CD14-positive monocyte (primary cell): ENCODE measurements around the gene HOXD10. TPM values are rescaled to one million over a fixed set of nuclear protein-coding genes. Genes with fewer than 3 reads are reported as not detected.

Experiments used
- DNase-seq, 3 donors: peaks; one replicate each; pipeline ENCODE4 v3.0.0-alpha.2; 2011 to 2022
- H2AFZ ChIP-seq: 2 replicates; pipeline ENCODE4 v1.6.0; 2012; ENCODE audit warnings: mild to moderate bottlenecking, low read depth, low read length, inconsistent platforms; ENCODE audit not compliant: insufficient read depth, poor library complexity, severe bottlenecking
- H3K27ac ChIP-seq, 2 donors: 1 replicate in 1 of 2; 2 replicates in 1 of 2; pipeline ENCODE4 v1.5.1; 2012 to 2013; ENCODE audit warnings: low read length in 2 of 2, control low read depth in 1 of 2, inconsistent platforms in 1 of 2, low read depth in 1 of 2, mild to moderate bottlenecking in 1 of 2
- H3K27me3 ChIP-seq, 2 donors: one replicate each; pipeline versions ENCODE4 v1.6.0 to v1.6.1; 2011 to 2013; ENCODE audit warnings: low read length in 2 of 2; ENCODE audit not compliant: control insufficient read depth in 2 of 2, insufficient read depth in 2 of 2
- H3K36me3 ChIP-seq, 2 donors: replicated peaks in 1 of 2; 1 replicate in 1 of 2; 2 replicates in 1 of 2; pipeline versions ENCODE4 v1.5.1 to v1.6.1; 2012 to 2013; ENCODE audit warnings: low read length in 2 of 2, control low read depth in 1 of 2, inconsistent platforms in 1 of 2, mild to moderate bottlenecking in 1 of 2; ENCODE audit not compliant: insufficient read depth in 2 of 2, control insufficient read depth in 1 of 2
- H3K4me1 ChIP-seq, 2 donors: 1 replicate in 1 of 2; 2 replicates in 1 of 2; pipeline versions ENCODE4 v1.5.1 to v1.6.1; 2012 to 2013; ENCODE audit warnings: low read length in 2 of 2, control low read depth in 1 of 2, inconsistent platforms in 1 of 2, mild to moderate bottlenecking in 1 of 2, moderate library complexity in 1 of 2; ENCODE audit not compliant: insufficient read depth in 2 of 2, control insufficient read depth in 1 of 2
- H3K4me2 ChIP-seq: replicated peaks from 2 replicates; pipeline ENCODE3; 2012; ENCODE audit warnings: low read length, moderate library complexity, mild to moderate bottlenecking; ENCODE audit not compliant: poor library complexity, severe bottlenecking; ENCODE audit errors: extremely low read depth
- H3K4me3 ChIP-seq, 3 experiments: fragments of 200-600 bp in 1 of 3; sonication (generic) in 1 of 3; replicated peaks in 1 of 3; 1 replicate in 2 of 3; 2 replicates in 1 of 3; pipeline ENCODE4 v1.5.1; 2011 to 2013; ENCODE audit warnings: low read length in 3 of 3, mild to moderate bottlenecking in 3 of 3, control low read depth in 2 of 3, low read depth in 2 of 3, inconsistent platforms in 1 of 3, moderate library complexity in 1 of 3
- H3K79me2 ChIP-seq: 2 replicates; pipeline ENCODE4 v1.6.0; 2012; ENCODE audit warnings: mild to moderate bottlenecking, control low read depth, inconsistent platforms, low read length, moderate library complexity; ENCODE audit not compliant: insufficient read depth
- H3K9ac ChIP-seq: 2 replicates; pipeline ENCODE4 v1.6.0; 2017; ENCODE audit warnings: low read length, mild to moderate bottlenecking; ENCODE audit not compliant: insufficient read depth, poor library complexity, severe bottlenecking
- H3K9me3 ChIP-seq, 2 donors: replicated peaks in 1 of 2; 1 replicate in 1 of 2; 2 replicates in 1 of 2; pipeline versions ENCODE4 v1.5.1 to v1.6.1; 2012 to 2013; ENCODE audit warnings: low read length in 2 of 2, control low read depth in 1 of 2; ENCODE audit not compliant: control insufficient read depth in 1 of 2, insufficient read depth in 1 of 2
- H4K20me1 ChIP-seq: 2 replicates; pipeline ENCODE4 v1.6.0; 2012; ENCODE audit warnings: mild to moderate bottlenecking, low read length, control low read depth, moderate library complexity; ENCODE audit not compliant: insufficient read depth
- H3K27ac Mint-ChIP-seq, 7 donors: one replicate each; pipeline ENCODE4 v1.8.0; 2020; ENCODE audit warnings: mild to moderate bottlenecking in 7 of 7, mixed read lengths in 7 of 7, moderate library complexity in 6 of 7, inconsistent platforms in 2 of 7
- H3K27me3 Mint-ChIP-seq, 3 donors: one replicate each; pipeline ENCODE4 v1.8.0; 2021 to 2022; ENCODE audit warnings: low read depth in 3 of 3, mild to moderate bottlenecking in 3 of 3, mixed read lengths in 3 of 3, moderate library complexity in 3 of 3, inconsistent platforms in 1 of 3
- H3K36me3 Mint-ChIP-seq, 2 donors: one replicate each; pipeline ENCODE4 v1.8.0; 2020; ENCODE audit warnings: mixed read lengths in 2 of 2, inconsistent platforms in 1 of 2, mild to moderate bottlenecking in 1 of 2
- H3K4me1 Mint-ChIP-seq: one replicate; pipeline ENCODE4 v1.8.0; 2020; ENCODE audit warnings: mild to moderate bottlenecking, mixed read lengths
- H3K4me3 Mint-ChIP-seq, 2 donors: one replicate each; pipeline ENCODE4 v1.8.0; 2020; ENCODE audit warnings: mild to moderate bottlenecking in 2 of 2, mixed read lengths in 2 of 2, moderate library complexity in 1 of 2
- H3K9me3 Mint-ChIP-seq, 7 donors: one replicate each; pipeline ENCODE4 v1.8.0; 2020 to 2022; ENCODE audit warnings: mixed read lengths in 7 of 7, mild to moderate bottlenecking in 6 of 7, moderate library complexity in 6 of 7, inconsistent platforms in 2 of 7
- WGBS: methylation state at CpG from one replicate; pipeline ENCODE4 v1.1.5; 2013; ENCODE audit warnings: missing lambda C conversion rate; ENCODE audit not compliant: insufficient coverage; 5-methylcytosine and 5-hydroxymethylcytosine counted together
- intact Hi-C, 2 donors: fragments of 100-400 bp; cut with micrococcal nuclease; formaldehyde crosslinking; loops; one replicate each; pipeline versions ENCODE4 v1.15.0 to v1.15.1; 2023
- polyA plus RNA-seq, 3 donors: library from polyadenylated mRNA; depleted of rRNA in 1 of 3; unstranded in 2 of 3; stranded (reverse) in 1 of 3; fragments of 300-500 nt in 2 of 3; fragments of >200 nt in 1 of 3; fragmentation: Illumina TruSeq in 2 of 3; gene quantifications; 1 replicate in 2 of 3; 2 replicates in 1 of 3; pipeline ENCODE4 v1.2.3, GENCODE V29; 2012 to 2021
- TF ChIP-seq, protein P1 (sequence below): fragments of 200-600 bp; IDR thresholded peaks from one replicate; pipeline ENCODE4 v1.8.0; 2022; ENCODE audit warnings: antibody characterized with exemption, mild to moderate bottlenecking

Gene HOXD10
- polyA plus RNA-seq, 3 donors = not detected

DNA sequence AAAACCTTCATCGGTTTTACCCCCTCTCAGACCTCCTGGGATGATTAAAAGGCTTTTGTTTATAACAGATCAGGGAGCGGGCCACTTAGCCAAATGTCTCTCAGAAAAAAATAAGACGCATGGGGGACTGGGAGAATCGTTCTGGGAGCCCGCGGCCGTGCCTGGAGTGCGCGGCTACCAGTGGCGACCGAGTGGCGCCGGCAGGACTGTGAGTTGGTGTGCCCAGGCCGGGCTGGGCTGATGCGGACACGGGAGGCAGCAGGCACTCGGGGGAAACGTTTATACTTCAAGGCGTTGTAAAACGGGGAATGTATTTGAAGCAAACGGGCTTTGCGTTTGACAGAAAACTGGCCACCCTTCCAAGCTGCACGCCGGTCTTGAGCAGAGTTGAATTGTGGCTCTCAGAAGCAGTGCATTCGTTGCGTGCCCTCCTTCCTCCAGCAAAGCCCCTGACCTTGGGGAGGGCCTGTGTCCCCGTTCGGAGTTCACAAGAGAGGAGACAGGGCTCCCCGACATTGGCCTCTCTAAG is 4.7 kb upstream of the HOXD10 start:
- no peak overlapping the region for H3K9ac ChIP-seq
- peaks cover 3 to 12% of the 10 kb centered on the region in 2 donors for H3K36me3 Mint-ChIP-seq
- H3K27ac Mint-ChIP-seq = no peak overlapping the region
- H3K4me3 Mint-ChIP-seq = peak overlapping the region in 1 of 2 donors; percentile 77
- H3K4me2 ChIP-seq = no peak overlapping the region
- no peak overlapping the region for H3K4me3 ChIP-seq
- H3K9me3 Mint-ChIP-seq = peaks cover 4 to 55% (median 22%) of the 10 kb centered on the region in 7 donors
- H4K20me1 ChIP-seq = no peaks in the 10 kb centered on the region
- H3K9me3 ChIP-seq = peaks cover 4 to 63% of the 10 kb centered on the region in 2 donors
- H3K27me3 Mint-ChIP-seq = peaks cover 91 to 98% (median 93%) of the 10 kb centered on the region in 3 donors
- peaks cover 85 to 95% of the 10 kb centered on the region in 2 donors for H3K27me3 ChIP-seq
- H3K4me1 Mint-ChIP-seq = peaks cover 14% of the 10 kb centered on the region
- TF ChIP-seq, protein P1, sequence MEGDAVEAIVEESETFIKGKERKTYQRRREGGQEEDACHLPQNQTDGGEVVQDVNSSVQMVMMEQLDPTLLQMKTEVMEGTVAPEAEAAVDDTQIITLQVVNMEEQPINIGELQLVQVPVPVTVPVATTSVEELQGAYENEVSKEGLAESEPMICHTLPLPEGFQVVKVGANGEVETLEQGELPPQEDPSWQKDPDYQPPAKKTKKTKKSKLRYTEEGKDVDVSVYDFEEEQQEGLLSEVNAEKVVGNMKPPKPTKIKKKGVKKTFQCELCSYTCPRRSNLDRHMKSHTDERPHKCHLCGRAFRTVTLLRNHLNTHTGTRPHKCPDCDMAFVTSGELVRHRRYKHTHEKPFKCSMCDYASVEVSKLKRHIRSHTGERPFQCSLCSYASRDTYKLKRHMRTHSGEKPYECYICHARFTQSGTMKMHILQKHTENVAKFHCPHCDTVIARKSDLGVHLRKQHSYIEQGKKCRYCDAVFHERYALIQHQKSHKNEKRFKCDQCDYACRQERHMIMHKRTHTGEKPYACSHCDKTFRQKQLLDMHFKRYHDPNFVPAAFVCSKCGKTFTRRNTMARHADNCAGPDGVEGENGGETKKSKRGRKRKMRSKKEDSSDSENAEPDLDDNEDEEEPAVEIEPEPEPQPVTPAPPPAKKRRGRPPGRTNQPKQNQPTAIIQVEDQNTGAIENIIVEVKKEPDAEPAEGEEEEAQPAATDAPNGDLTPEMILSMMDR = no peak
- no peaks in the 10 kb centered on the region for H3K79me2 ChIP-seq
- H3K36me3 ChIP-seq = no peaks in the 10 kb centered on the region
- no peak for DNase-seq
- H2AFZ ChIP-seq = no peak overlapping the region
- no peak overlapping the region for H3K27ac ChIP-seq
- intact Hi-C loops = loop anchor here in 1 of 2 donors (5.0 kb wide), 1 partner anchor 35 kb away; no protein-coding TSS in a partner anchor
- 7% methylated on average over 28 of the region's 29 CpGs for WGBS
- H3K4me1 ChIP-seq = peaks cover 3 to 4% of the 10 kb centered on the region in 2 donors

GRCh38 chr2:176112375-176113302 is 3.9 kb upstream of the HOXD10 start:
- Histone ChIP-seq H3K79me2 (no peaks in the 10 kb centered on the region), H3K36me3 (no peaks in the 10 kb centered on the region), H3K4me2 (no peak overlapping the region), H4K20me1 (no peaks in the 10 kb centered on the region), H3K9ac (no peak overlapping the region), H3K27ac (no peak overlapping the region), H3K9me3 (peaks cover 10 to 66% of the 10 kb centered on the region in 2 donors), H3K4me3 (no peak overlapping the region), H2AFZ (no peak overlapping the region), H3K27me3 (peaks cover 87 to 97% of the 10 kb centered on the region in 2 donors), H3K4me1 (no peaks in the 10 kb centered on the region)
- H3K36me3 Mint-ChIP-seq = peaks cover 5 to 11% of the 10 kb centered on the region in 2 donors
- no peak for DNase-seq
- WGBS = 5% methylated on average over 37 of the region's 40 CpGs
- peaks cover 94 to 100% (median 95%) of the 10 kb centered on the region in 3 donors for H3K27me3 Mint-ChIP-seq
- H3K9me3 Mint-ChIP-seq = peaks cover 4 to 56% (median 23%) of the 10 kb centered on the region in 7 donors
- peak overlapping the region in 1 of 2 donors; percentile 77 for H3K4me3 Mint-ChIP-seq
- intact Hi-C loops = loop anchor here in 1 of 2 donors (5.0 kb wide), 1 partner anchor 35 kb away; no protein-coding TSS in a partner anchor
- H3K27ac Mint-ChIP-seq = no peak overlapping the region
- TF ChIP-seq, protein P1 = no peak
- H3K4me1 Mint-ChIP-seq = peaks cover 10% of the 10 kb centered on the region
